K562 (cell line): ENCODE data around the gene IFI27L2. TPM values are rescaled to one million over a fixed set of nuclear protein-coding genes. Genes with fewer than 3 reads are reported as not detected.

Experiments
- ATAC-seq: fragments of 200-7000 bp; cut with Tn5 transposase; 3 replicates; pipeline ENCODE4 v1.9.1; 2020; ENCODE audit warnings: moderate library complexity
- BruUV-seq: library from RNA; stranded (reverse); fragments of 400-500 nt; replicated peaks from 2 replicates; lab custom pipeline; 2021; lab: Mats Ljungman, UMichigan
- CTCF ChIA-PET: fragments of 300-600 bp; formaldehyde crosslinking; extraction: SDS; loops from one replicate; lab custom pipeline; 2021; ENCODE audit warnings: low intra/inter-chr PET ratio; lab: Yijun Ruan, JAX
- POLR2A ChIA-PET: fragments of 300-600, 350-650 bp; sonication (Branson Sonifier 250); formaldehyde crosslinking; extraction: SDS; loops from one replicate; lab custom pipeline; 2021; ENCODE audit warnings: antibody characterized with exemption, inconsistent platforms; lab: Yijun Ruan, JAX
- DNase-seq, 4 experiments: peaks; one replicate each; pipeline versions ENCODE4 v3.0.0 to v3.0.0-alpha.2; 2011 to 2018; ENCODE audit warnings: low spot score in 3 of 4, mixed read lengths in 3 of 4; ENCODE audit errors: extremely low read depth in 1 of 4
- FAIRE-seq: peaks from 2 replicates; lab custom pipeline; 2011; peaks lifted over from hg19 to GRCh38; lab: Jason Lieb, UNC
- H2AFZ ChIP-seq: 2 replicates; pipeline ENCODE4 v1.6.0; 2011; ENCODE audit warnings: low read depth, low read length, control low read depth, inconsistent platforms
- H3K27ac ChIP-seq: fragments of 200-600 bp; 3 replicates; pipeline ENCODE4 v1.8.0; 2011; ENCODE audit warnings: low read depth, mild to moderate bottlenecking, control low read depth, inconsistent platforms, low read length, moderate library complexity, mixed read lengths; ENCODE audit errors: extremely low read depth
- H3K27me3 ChIP-seq, 2 experiments: fragments of 300-600 bp in 1 of 2; 2 replicates in 1 of 2; 3 replicates in 1 of 2; pipeline versions ENCODE4 v1.6.0 to v1.8.0; 2011; ENCODE audit warnings: inconsistent platforms in 2 of 2, low read length in 2 of 2, mild to moderate bottlenecking in 1 of 2, mixed read lengths in 1 of 2, moderate library complexity in 1 of 2; ENCODE audit not compliant: control insufficient read depth in 2 of 2, insufficient read depth in 2 of 2
- H3K36me3 ChIP-seq: fragments of 300-600 bp; 3 replicates; pipeline ENCODE4 v1.8.0; 2011; ENCODE audit warnings: mild to moderate bottlenecking, low read length, inconsistent platforms; ENCODE audit not compliant: control insufficient read depth, insufficient read depth
- H3K4me1 ChIP-seq, 2 experiments: fragments of 200-600 bp in 1 of 2; replicated peaks in 1 of 2; 2 replicates in 1 of 2; 3 replicates in 1 of 2; pipeline versions ENCODE4 v1.5.1 to v1.8.0; 2011; ENCODE audit warnings: inconsistent platforms in 2 of 2, low read length in 2 of 2, mild to moderate bottlenecking in 1 of 2, mixed read lengths in 1 of 2, moderate library complexity in 1 of 2; ENCODE audit not compliant: control insufficient read depth in 2 of 2, insufficient read depth in 2 of 2
- H3K4me2 ChIP-seq: 2 replicates; pipeline ENCODE4 v1.6.1; 2011; ENCODE audit warnings: low read length, control low read depth, inconsistent platforms, mixed read lengths; ENCODE audit not compliant: insufficient read depth
- H3K4me3 ChIP-seq: fragments of 200-600 bp; sonication (generic), shearing (Covaris generic); 2 replicates; pipeline ENCODE4 v1.5.1; 2016; ENCODE audit warnings: control low read depth, inconsistent platforms
- H3K79me2 ChIP-seq: fragments of 200-600 bp; 3 replicates; pipeline ENCODE4 v1.8.0; 2011; ENCODE audit warnings: low read length, inconsistent platforms; ENCODE audit not compliant: control insufficient read depth, insufficient read depth
- H3K9ac ChIP-seq, 2 experiments: 2 replicates each; pipeline versions ENCODE4 v1.6.0 to v1.6.1; 2011; ENCODE audit warnings: low read depth in 2 of 2, low read length in 2 of 2, control low read depth in 1 of 2, inconsistent platforms in 1 of 2, mild to moderate bottlenecking in 1 of 2, mixed read lengths in 1 of 2; ENCODE audit not compliant: insufficient read depth in 1 of 2
- H3K9me1 ChIP-seq: one replicate; pipeline ENCODE4 v1.6.0; 2011; ENCODE audit warnings: inconsistent platforms, mild to moderate bottlenecking, low read length, moderate library complexity; ENCODE audit not compliant: control insufficient read depth, insufficient read depth
- H3K9me3 ChIP-seq: replicated peaks from 2 replicates; pipeline ENCODE4 v1.5.1; 2011; ENCODE audit warnings: low read depth, low read length, inconsistent platforms; ENCODE audit not compliant: control insufficient read depth, insufficient read depth
- H4K20me1 ChIP-seq: replicated peaks from 2 replicates; pipeline ENCODE4 v1.6.1; 2011; ENCODE audit warnings: low read length, inconsistent platforms, mixed read lengths; ENCODE audit not compliant: control insufficient read depth, insufficient read depth
- CTBP1 ChIP-seq: fragments of 450-650 bp; IDR thresholded peaks from 2 replicates; pipeline ENCODE4 v1.6.1; 2016; ENCODE audit warnings: borderline replicate concordance
- DDX20 ChIP-seq: fragments of 450-650 bp; IDR thresholded peaks from 2 replicates; pipeline ENCODE4 v1.6.1; 2016; ENCODE audit warnings: missing genetic modification characterization, low read depth, mild to moderate bottlenecking, missing compliant biosample characterization, moderate library complexity
- PYGO2 ChIP-seq: fragments of 450-650 bp; IDR thresholded peaks from 2 replicates; pipeline ENCODE4 v1.6.1; 2016; ENCODE audit warnings: mild to moderate bottlenecking, missing genetic modification characterization, moderate library complexity, missing compliant biosample characterization
- ZBTB17 ChIP-seq: fragments of 450-650 bp; formaldehyde crosslinking; IDR thresholded peaks from 2 replicates; pipeline ENCODE4 v1.4.0; 2020; ENCODE audit warnings: mild to moderate bottlenecking
- ZC3H8 ChIP-seq: fragments of 450-650 bp; IDR thresholded peaks from 2 replicates; pipeline ENCODE4 v1.6.1; 2017
- WGBS: fragments of 100-300 bp; shearing (Covaris generic); methylation state at CpG from one replicate; pipeline ENCODE4 v1.1.6; 2016; ENCODE audit warnings: low coverage, mixed read lengths; ENCODE audit not compliant: insufficient coverage; ENCODE audit errors: missing lambda C conversion rate; 5-methylcytosine and 5-hydroxymethylcytosine counted together
- in situ Hi-C: fragments of 300-500 bp; cut with MboI; formaldehyde crosslinking; loops from 4 replicates; pipeline ENCODE4 v1.15.0; 2018; ENCODE audit warnings: inconsistent platforms, mixed read lengths
- intact Hi-C: fragments of 100-400 bp; cut with micrococcal nuclease; formaldehyde crosslinking; loops from 2 replicates; pipeline ENCODE4 v1.14.2; 2022
- polyA plus RNA-seq, 8 experiments: library from polyadenylated mRNA; depleted of rRNA in 4 of 8; stranded (reverse) in 5 of 8; unstranded in 3 of 8; fragments of >200 nt; fragmentation: Nextera tagmentation in 2 of 8; fragmentation: Illumina TruSeq in 1 of 8; extraction: Ambion mirVana in 2 of 8; extraction: Trizol in 1 of 8; gene quantifications; 2 replicates each; pipeline versions ENCODE4 v1.2.1 to v1.2.3, GENCODE V29; 2011 to 2014; ENCODE audit warnings: inconsistent platforms in 1 of 8, missing spikeins in 1 of 8
- total RNA-seq, 7 experiments: library from RNA; depleted of rRNA in 6 of 7; stranded (reverse); fragments of >200 nt in 6 of 7; fragmentation: Illumina TruSeq in 2 of 7; extraction: Trizol in 2 of 7; gene quantifications; 2 replicates each; pipeline versions ENCODE4 v1.2.1 to v1.2.3, GENCODE V29; 2011 to 2021; ENCODE audit warnings: low replicate concordance in 1 of 7
- TF ChIP-seq, protein P1 (sequence below): fragments of 450-650 bp; formaldehyde crosslinking; IDR thresholded peaks from 2 replicates; pipeline ENCODE4 v1.4.0; 2022; ENCODE audit warnings: mild to moderate bottlenecking, moderate library complexity

IFI27L2 gene
- total and polyA plus RNA-seq, 9 of the 15 experiments (the other 6 are each of a cell fraction or from before 2014, with no cell fraction given), result 1.0 to 9.3 (median 4.1) TPM

DNA sequence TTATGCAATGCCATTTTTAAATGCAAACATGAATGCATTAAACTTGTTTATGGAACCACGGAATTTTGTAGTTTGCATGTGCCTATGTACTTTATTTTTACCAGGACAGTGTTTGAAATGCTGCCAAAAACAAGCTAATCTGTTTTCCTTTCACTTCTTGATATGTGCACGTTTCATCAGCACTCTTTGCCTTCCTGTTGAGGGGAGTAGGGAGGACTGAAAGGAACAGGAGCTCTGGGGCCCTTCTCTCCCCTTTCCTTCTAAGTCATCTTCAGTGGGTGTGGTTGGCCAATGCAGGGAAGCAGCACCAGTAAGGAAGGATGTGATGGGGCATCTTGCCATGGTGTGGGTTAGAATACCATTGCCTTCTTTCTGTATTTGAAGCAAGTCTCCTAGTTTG lies 32.6 kb upstream of the IFI27L2 start (continued):
- TF ChIP-seq CTBP1 (no peak), ZC3H8 (no peak), PYGO2 (tag) (no peak), ZBTB17 (CRISPR knock-in tag) (no peak)
- TF ChIP-seq, protein P1, sequence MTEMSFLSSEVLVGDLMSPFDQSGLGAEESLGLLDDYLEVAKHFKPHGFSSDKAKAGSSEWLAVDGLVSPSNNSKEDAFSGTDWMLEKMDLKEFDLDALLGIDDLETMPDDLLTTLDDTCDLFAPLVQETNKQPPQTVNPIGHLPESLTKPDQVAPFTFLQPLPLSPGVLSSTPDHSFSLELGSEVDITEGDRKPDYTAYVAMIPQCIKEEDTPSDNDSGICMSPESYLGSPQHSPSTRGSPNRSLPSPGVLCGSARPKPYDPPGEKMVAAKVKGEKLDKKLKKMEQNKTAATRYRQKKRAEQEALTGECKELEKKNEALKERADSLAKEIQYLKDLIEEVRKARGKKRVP (CRISPR knock-in tag), result no peak

DNA sequence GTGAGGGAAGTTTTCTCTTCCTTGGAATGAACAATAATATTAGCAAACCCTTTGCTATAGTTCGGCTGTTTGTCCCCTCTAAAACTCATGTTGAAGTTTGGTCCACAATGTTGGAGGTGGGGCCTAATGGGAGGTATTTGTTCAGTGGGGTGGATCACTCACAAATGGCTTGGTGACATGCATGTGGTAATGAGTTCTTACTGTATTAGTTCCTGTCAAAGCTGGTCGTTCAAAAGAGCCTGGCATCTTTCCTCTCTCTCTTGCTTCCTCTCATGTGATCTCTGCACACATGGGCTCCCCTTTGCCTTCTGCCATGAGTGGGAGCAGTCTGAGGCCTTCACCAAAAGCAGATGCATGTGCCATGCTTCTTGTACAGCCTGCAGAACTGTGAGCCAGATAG lies 31.7 kb upstream of the IFI27L2 start:
- intact Hi-C loops, result no loop called here
- CTCF ChIA-PET, result no interaction called here
- no peak overlapping the region for H3K27ac ChIP-seq
- no peaks in the 10 kb centered on the region; a peak in 1 of 5 replicates for H3K4me1 ChIP-seq
- no peak overlapping the region for H3K9ac ChIP-seq
- DNase-seq (no peak), FAIRE-seq (no peak), ATAC-seq (no peak)
- no peaks in the 10 kb centered on the region for H3K9me3 ChIP-seq
- H3K79me2 ChIP-seq, result no peaks in the 10 kb centered on the region
- no TSS peak for BruUV-seq
- no peaks in the 10 kb centered on the region for H3K36me3 ChIP-seq
- no peak overlapping the region for H3K4me2 ChIP-seq
- TF ChIP-seq DDX20 (tag), result no peak
- H3K4me3 ChIP-seq, result no peak overlapping the region
- no peaks in the 10 kb centered on the region for H3K9me1 ChIP-seq
- POLR2A ChIA-PET, result interaction anchor here (1.3 kb wide), 1 partner anchor 125 kb away, joined by 3 read pairs; no protein-coding TSS in a partner anchor
- no peaks in the 10 kb centered on the region for H4K20me1 ChIP-seq
- WGBS, result 0% methylated on average over 2 of the region's 2 CpGs
- no peak overlapping the region for H2AFZ ChIP-seq
- H3K27me3 ChIP-seq, result peaks cover 0 to 11% of the 10 kb centered on the region in 2 experiments; a peak in 1 of 5 replicates
- in situ Hi-C loops, result no loop called here
